Endothelial cell of umbilical vein (primary cell): ENCODE results near the gene FSIP1. TPM values are rescaled to one million over a fixed set of nuclear protein-coding genes. Genes with fewer than 3 reads are reported as not detected.

Experiments
- BruUV-seq: library from RNA; stranded (reverse); fragments of 400-500 nt; replicated peaks from 2 replicates; lab custom pipeline; 2021; lab: Mats Ljungman, UMichigan
- CTCF ChIA-PET: fragments of 300-600, 350-600 bp; sonication (Branson Sonifier 250); formaldehyde crosslinking; loops from one replicate; lab custom pipeline; 2021; ENCODE audit warnings: antibody characterized with exemption, inconsistent platforms; lab: Charles Lee
- POLR2A ChIA-PET: fragments of 300-600, 350-600 bp; sonication (Branson Sonifier 250); formaldehyde crosslinking; loops from one replicate; lab custom pipeline; 2021; ENCODE audit warnings: antibody characterized with exemption, inconsistent platforms; lab: Charles Lee
- DNase-seq: peaks from one replicate; pipeline ENCODE4 v3.0.0-alpha.2; 2011; ENCODE audit warnings: low read depth, low spot score
- FAIRE-seq: peaks from 2 replicates; lab custom pipeline; 2011; peaks lifted over from hg19 to GRCh38; lab: Jason Lieb, UNC
- H2AFZ ChIP-seq: 2 replicates; pipeline ENCODE4 v1.6.0; 2012; ENCODE audit warnings: low read depth, low read length, control low read depth, inconsistent platforms
- H3K27ac ChIP-seq: 2 replicates; pipeline ENCODE4 v1.5.1; 2011; ENCODE audit warnings: low read depth, mild to moderate bottlenecking, control low read depth, low read length, moderate library complexity; ENCODE audit not compliant: insufficient read depth
- H3K27me3 ChIP-seq, 2 experiments: 2 replicates each; pipeline versions ENCODE4 v1.6.0 to v1.6.1; 2011; ENCODE audit warnings: low read length in 2 of 2, mixed read lengths in 1 of 2; ENCODE audit not compliant: control insufficient read depth in 2 of 2, insufficient read depth in 2 of 2
- H3K36me3 ChIP-seq, 2 experiments: 2 replicates in 1 of 2; 3 replicates in 1 of 2; pipeline ENCODE4 v1.5.1; 2011; ENCODE audit warnings: low read length in 2 of 2, mild to moderate bottlenecking in 1 of 2, moderate library complexity in 1 of 2; ENCODE audit not compliant: control insufficient read depth in 2 of 2, insufficient read depth in 2 of 2; ENCODE audit errors: extremely low read depth in 1 of 2
- H3K4me1 ChIP-seq: 3 replicates; pipeline ENCODE4 v1.5.1; 2011; ENCODE audit warnings: mild to moderate bottlenecking, low read length; ENCODE audit not compliant: control insufficient read depth, insufficient read depth; ENCODE audit errors: extremely low read depth
- H3K4me2 ChIP-seq: 2 replicates; pipeline ENCODE4 v1.6.1; 2011; ENCODE audit warnings: low read length, control low read depth, mixed read lengths; ENCODE audit not compliant: insufficient read depth
- H3K4me3 ChIP-seq, 3 experiments: fragments of 200-600 bp in 1 of 3; sonication (generic), shearing (Covaris generic) in 1 of 3; replicated peaks in 1 of 3; 2 replicates each; pipeline ENCODE4 v1.5.1; 2011 to 2016; ENCODE audit warnings: control low read depth in 3 of 3, low read length in 3 of 3, mild to moderate bottlenecking in 2 of 3, inconsistent platforms in 1 of 3, low read depth in 1 of 3, moderate library complexity in 1 of 3; ENCODE audit not compliant: insufficient read depth in 1 of 3
- H3K79me2 ChIP-seq: 2 replicates; pipeline ENCODE4 v1.6.0; 2012; ENCODE audit warnings: low read length, inconsistent platforms; ENCODE audit not compliant: control insufficient read depth, insufficient read depth
- H3K9ac ChIP-seq: replicated peaks from 2 replicates; pipeline ENCODE3; 2011; ENCODE audit warnings: low read length, control low read depth; ENCODE audit not compliant: insufficient read depth; ENCODE audit errors: extremely low read depth
- H3K9me1 ChIP-seq: replicated peaks from 3 replicates; pipeline ENCODE4 v1.6.0; 2011; ENCODE audit warnings: mild to moderate bottlenecking, low read length; ENCODE audit not compliant: control insufficient read depth, insufficient read depth; ENCODE audit errors: extremely low read depth
- H3K9me3 ChIP-seq: replicated peaks from 2 replicates; pipeline ENCODE4 v1.5.1; 2012; ENCODE audit warnings: low read length, inconsistent platforms; ENCODE audit not compliant: control insufficient read depth, insufficient read depth
- H4K20me1 ChIP-seq: replicated peaks from 2 replicates; pipeline ENCODE3; 2011; ENCODE audit warnings: mild to moderate bottlenecking, low read length; ENCODE audit not compliant: control insufficient read depth, insufficient read depth; ENCODE audit errors: extremely low read depth
- FOS ChIP-seq: IDR thresholded peaks from 2 replicates; pipeline ENCODE4 v1.6.1; 2011; ENCODE audit warnings: mild to moderate bottlenecking, low read length, moderate library complexity, borderline replicate concordance; ENCODE audit not compliant: insufficient read depth
- JUN ChIP-seq: IDR thresholded peaks from 2 replicates; pipeline ENCODE4 v1.6.1; 2011; ENCODE audit warnings: borderline replicate concordance, low read depth; ENCODE audit not compliant: insufficient read length, insufficient read depth
- MAX ChIP-seq: IDR thresholded peaks from 2 replicates; pipeline ENCODE4 v1.6.1; 2011; ENCODE audit not compliant: insufficient read depth, insufficient read length
- MYC ChIP-seq: IDR thresholded peaks from one replicate; pipeline ENCODE4 v1.6.1; 2011; ENCODE audit warnings: mild to moderate bottlenecking, low read depth, low read length
- POLR2A ChIP-seq: IDR thresholded peaks from 2 replicates; pipeline ENCODE4 v1.6.1; 2012; ENCODE audit warnings: low read depth, mild to moderate bottlenecking, control low read depth, low read length
- POLR2AphosphoS5 ChIP-seq: IDR thresholded peaks from 2 replicates; pipeline ENCODE4 v1.6.1; 2012; ENCODE audit warnings: low read depth, mild to moderate bottlenecking, control low read depth, low read length, moderate library complexity; ENCODE audit not compliant: insufficient read depth
- dilution Hi-C: fragments of 300-500 bp; cut with MboI; formaldehyde crosslinking; loops from one replicate; pipeline ENCODE4 v1.15.0; 2019; ENCODE audit warnings: low sequenced_read_pairs; ENCODE audit not compliant: extremely low pct_ligation_motif_present
- intact Hi-C: fragments of 100-400 bp; cut with micrococcal nuclease; formaldehyde crosslinking; loops from one replicate; pipeline ENCODE4 v1.10.0; 2022
- polyA plus RNA-seq, 4 experiments: library from polyadenylated mRNA; depleted of rRNA in 3 of 4; stranded (reverse) in 3 of 4; unstranded in 1 of 4; fragments of >200 nt; gene quantifications; 2 replicates each; pipeline versions ENCODE4 v1.2.1 to v1.2.3, GENCODE V29; 2011 to 2012; ENCODE audit warnings: missing spikeins in 1 of 4
- total RNA-seq: library from RNA; stranded (reverse); gene quantifications from 2 replicates; pipeline ENCODE4 v1.2.3, GENCODE V29; 2021
- TF ChIP-seq, protein P1 (sequence below), 2 donors: IDR thresholded peaks; 1 replicate in 1 of 2; 2 replicates in 1 of 2; pipeline ENCODE4 v1.5.1; 2011; ENCODE audit warnings: low read length in 2 of 2, mild to moderate bottlenecking in 2 of 2, moderate library complexity in 2 of 2, control low read depth in 1 of 2, inconsistent platforms in 1 of 2, low read depth in 1 of 2; ENCODE audit not compliant: insufficient read depth in 1 of 2; ENCODE audit errors: extremely low read depth in 1 of 2

FSIP1 gene
- total and polyA plus RNA-seq, 2 donors (not counting 3 experiments of a cell fraction or from before 2014, with no cell fraction given) = 0.23 to 1.1 TPM

- no peak overlapping the region for H3K4me3 ChIP-seq
- ChIA-PET POLR2A (no interaction called here), CTCF (interaction anchor here (0.7 to 2.5 kb wide), 11 partner anchors 8 to 116 kb away, joined by 3 to 21 read pairs (median 4); no protein-coding TSS in a partner anchor)
- no peak overlapping the region for H3K9ac ChIP-seq
- no TSS peak for BruUV-seq
- peak overlapping the region; percentile 81 for H3K27ac ChIP-seq
- no peak for DNase-seq
- no peaks in the 10 kb centered on the region for H3K27me3 ChIP-seq
- FAIRE-seq = no peak
- no peak overlapping the region for H2AFZ ChIP-seq
- H3K79me2 ChIP-seq = no peaks in the 10 kb centered on the region
- H3K9me1 ChIP-seq = no peaks in the 10 kb centered on the region
- intact Hi-C loops (no loop called here), dilution Hi-C loops (no loop called here)
- H3K4me1 ChIP-seq = peaks cover 20% of the 10 kb centered on the region
- H3K36me3 ChIP-seq = no peaks in the 10 kb centered on the region
- peak overlapping the region; percentile 52 for H3K4me2 ChIP-seq
- TF ChIP-seq FOS (no peak), POLR2A (no peak), MAX (no peak), POLR2AphosphoS5 (no peak), JUN (peak; percentile 20), MYC (no peak)
- TF ChIP-seq, protein P1, sequence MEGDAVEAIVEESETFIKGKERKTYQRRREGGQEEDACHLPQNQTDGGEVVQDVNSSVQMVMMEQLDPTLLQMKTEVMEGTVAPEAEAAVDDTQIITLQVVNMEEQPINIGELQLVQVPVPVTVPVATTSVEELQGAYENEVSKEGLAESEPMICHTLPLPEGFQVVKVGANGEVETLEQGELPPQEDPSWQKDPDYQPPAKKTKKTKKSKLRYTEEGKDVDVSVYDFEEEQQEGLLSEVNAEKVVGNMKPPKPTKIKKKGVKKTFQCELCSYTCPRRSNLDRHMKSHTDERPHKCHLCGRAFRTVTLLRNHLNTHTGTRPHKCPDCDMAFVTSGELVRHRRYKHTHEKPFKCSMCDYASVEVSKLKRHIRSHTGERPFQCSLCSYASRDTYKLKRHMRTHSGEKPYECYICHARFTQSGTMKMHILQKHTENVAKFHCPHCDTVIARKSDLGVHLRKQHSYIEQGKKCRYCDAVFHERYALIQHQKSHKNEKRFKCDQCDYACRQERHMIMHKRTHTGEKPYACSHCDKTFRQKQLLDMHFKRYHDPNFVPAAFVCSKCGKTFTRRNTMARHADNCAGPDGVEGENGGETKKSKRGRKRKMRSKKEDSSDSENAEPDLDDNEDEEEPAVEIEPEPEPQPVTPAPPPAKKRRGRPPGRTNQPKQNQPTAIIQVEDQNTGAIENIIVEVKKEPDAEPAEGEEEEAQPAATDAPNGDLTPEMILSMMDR (IDR thresholded peaks at IDR 0.05; ENCODE audit: extremely low read depth in 1 of 2, insufficient read depth in 1 of 2, low read depth in 1 of 2, low read length in 2 of 2) = no peak
- H4K20me1 ChIP-seq = no peaks in the 10 kb centered on the region
- no peaks in the 10 kb centered on the region for H3K9me3 ChIP-seq
These were observed 141.3 kb downstream of the FSIP1 start for GRCh38 chr15:39641191-39641889.
